GM18870 (cell line): Measurements from ENCODE around the gene RUVBL1.
"Not testable (repeated sequence)": the region's sequence is repeated elsewhere in the genome, so short reads cannot be mapped to it uniquely, and the experiment has no call there.

Experiments used
- ATAC-seq: cut with Tn5 transposase; IDR thresholded peaks from one replicate; pipeline ENCODE4 v1.9.1; 2021; ENCODE audit warnings: moderate library complexity; ENCODE audit not compliant: unreplicated experiment

Gene RUVBL1

DNA sequence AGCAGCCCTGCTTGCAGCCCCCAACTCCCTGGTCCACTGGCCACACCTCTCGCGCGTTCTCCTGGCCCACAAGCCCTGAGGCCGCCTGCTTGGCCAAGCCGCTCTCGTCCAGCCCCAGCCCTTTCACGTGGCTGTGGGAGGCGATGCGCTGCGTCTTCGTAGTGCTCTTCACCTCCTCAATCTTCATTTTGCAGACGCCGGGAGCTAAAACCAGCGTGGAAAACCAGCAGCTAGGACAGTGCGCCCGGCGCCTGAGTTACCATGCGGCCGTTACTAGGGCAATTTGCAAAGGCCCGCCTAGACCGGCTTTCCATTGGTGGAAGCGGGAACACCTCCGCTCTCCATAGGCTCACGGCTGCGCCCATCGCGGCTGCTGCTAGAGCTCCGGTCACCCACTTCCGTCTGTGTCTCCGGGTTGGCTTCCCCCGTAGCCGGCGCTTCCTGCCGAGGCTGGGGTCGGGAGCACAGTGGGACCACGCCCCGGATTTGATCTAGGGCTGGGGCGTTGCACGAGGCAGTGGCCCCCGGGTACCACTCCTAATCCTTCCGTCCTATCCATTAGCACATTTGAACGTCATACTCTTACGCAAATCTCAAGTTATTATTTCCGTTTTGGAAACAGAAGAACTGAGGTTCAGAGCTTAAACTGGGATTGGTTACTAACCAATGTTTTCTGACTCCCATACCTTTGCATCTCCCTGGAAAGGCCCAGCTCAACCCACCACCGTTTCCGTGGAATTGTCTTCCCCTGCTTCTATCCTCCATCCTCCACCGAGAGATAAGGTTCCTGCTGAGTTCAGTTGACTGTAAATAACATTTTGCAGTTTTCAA lies at the start of gene RUVBL1:
RUVBL1 (minus strand) TSS at position 275 of the 831 bp plus-strand sequence; CDS start at position 187, 88 bp downstream.
- peak; percentile 96 for ATAC-seq

DNA sequence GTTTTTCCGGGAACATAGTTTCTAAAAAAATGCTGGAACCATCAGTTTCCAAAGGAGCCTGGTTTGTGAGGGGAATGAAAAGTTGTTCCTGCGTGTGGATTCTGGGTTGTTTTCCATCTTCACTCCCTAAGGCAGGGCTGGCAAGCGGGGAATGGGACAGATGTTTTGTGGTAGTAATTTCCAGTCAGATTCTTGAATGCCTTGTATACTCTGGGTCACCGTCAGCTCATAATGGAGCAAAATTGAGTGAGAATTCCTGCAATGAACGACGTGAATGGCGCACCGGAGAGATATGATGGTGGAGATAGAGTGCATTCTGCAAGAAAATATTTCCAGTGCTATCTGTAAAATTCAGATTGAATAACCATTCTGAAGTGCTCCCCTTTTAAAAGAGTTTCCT lies 49.6 kb upstream of the RUVBL1 start:
- no peak for ATAC-seq

GRCh38 chr3:128170866-128171516 lies 47.4 kb upstream of the RUVBL1 start:
- no peak for ATAC-seq

- ATAC-seq: no peak
Observed at GRCh38 chr3:128168836-128169235, 45.2 kb upstream of the RUVBL1 start.

GRCh38 chr3:128167973-128168674 lies 44.5 kb upstream of the RUVBL1 start:
- no peak for ATAC-seq

GRCh38 chr3:128167646-128167972 lies 44.0 kb upstream of the RUVBL1 start:
- no peak for ATAC-seq

DNA sequence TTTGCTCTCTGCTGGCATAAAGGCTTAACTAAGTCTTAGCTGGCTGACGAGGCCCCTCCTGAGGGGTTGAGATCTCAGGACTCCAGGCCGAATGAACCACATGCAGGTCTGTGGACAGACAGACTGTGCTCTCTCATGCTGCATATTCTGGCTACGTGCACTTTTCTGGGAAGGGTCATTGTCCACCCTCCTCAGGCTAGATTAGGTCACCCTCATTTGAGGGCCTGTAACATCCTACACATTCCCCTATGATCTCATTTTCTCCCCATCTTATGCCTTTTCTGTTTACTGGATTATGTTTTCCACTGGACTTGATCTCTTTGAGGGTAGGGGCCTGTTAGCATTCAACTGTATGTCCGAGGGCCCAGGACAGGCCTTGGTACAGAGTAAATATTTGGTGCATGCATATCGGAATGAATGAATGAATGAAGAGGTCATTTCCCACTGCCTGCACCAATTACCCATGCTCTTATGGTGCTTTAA lies 43.4 kb upstream of the RUVBL1 start:
- ATAC-seq: no peak

DNA sequence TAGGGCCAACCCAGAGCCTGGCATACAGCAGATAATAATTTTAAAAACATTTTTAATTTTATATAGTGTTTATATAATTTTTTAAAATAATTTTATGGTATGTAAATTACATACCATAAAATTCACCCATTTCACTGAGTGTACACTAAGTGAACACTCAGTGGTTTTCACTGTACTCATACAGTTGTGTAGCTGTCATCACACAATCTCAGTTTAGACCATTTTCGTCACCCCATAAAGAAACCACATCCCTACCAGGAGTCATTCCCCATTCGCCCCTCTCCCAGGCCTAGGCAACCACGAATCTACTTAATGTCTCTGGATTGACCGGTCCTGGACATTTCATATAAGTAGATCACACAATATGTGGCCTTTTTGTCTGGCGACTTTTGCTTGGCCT lies 39.8 kb upstream of the RUVBL1 start:
- ATAC-seq: no peak

GRCh38 chr3:128160661-128161060 lies 37.0 kb upstream of the RUVBL1 start:
- ATAC-seq: no peak

- no peak for ATAC-seq
Observed at GRCh38 chr3:128155616-128156360, 32.2 kb upstream of the RUVBL1 start.

DNA sequence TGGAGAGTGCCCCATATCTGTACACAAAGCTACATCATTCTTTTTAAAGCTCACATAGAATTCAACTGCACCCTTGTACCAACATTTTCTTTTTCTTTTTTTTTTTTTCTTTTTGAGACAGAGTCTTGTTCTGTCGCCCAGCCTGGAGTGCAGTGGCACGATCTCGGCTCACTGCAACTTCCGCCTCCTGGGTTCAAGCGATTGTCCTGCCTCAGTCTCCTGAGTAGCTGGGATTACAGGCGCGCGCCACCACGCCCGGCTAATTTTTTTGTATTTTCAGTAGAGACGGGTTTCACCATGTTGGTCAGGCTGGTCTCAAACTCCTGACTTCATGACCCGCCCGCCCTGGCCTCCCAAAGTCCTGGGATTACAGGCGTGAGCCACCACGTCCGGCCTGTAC lies 30.7 kb upstream of the RUVBL1 start:
- not testable (repeated sequence) for ATAC-seq

GRCh38 chr3:128153156-128154041 lies 29.8 kb upstream of the RUVBL1 start, which contains the start of gene EEFSEC:
EEFSEC (plus strand) TSS chr3:128153481; CDS start chr3:128153508, 27 bp downstream.
- peak; percentile 64 for ATAC-seq

GRCh38 chr3:128152419-128153155 lies 29.0 kb upstream of the RUVBL1 start:
- ATAC-seq: peak; percentile 33

- no peak for ATAC-seq
Observed at GRCh38 chr3:128151758-128152274, 28.2 kb upstream of the RUVBL1 start.

DNA sequence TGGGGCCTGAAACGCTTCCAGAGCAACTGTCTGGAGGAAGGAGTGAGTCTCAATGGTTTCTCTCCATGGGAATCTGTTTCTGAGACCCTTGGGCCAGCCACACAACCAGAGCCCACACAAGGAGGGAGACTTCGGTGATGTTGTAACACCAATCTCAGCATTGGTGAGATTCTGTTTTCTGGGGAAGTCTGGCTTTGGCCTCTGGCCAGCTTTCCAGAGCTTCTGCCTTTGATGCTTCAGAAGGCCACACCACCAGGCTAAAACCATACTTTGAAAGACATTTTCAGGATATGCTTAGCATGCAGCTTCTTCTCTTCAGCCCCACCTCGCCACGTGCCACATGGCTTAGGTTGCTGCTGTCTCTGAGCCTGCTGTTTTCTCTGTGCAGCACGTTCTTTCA lies 26.0 kb upstream of the RUVBL1 start:
- no peak for ATAC-seq

GRCh38 chr3:128146201-128146600 lies 22.6 kb upstream of the RUVBL1 start:
- no peak for ATAC-seq

GRCh38 chr3:128145279-128145678 lies 21.7 kb upstream of the RUVBL1 start:
- ATAC-seq: no peak

- ATAC-seq: no peak
Observed at GRCh38 chr3:128144512-128145187, 21.0 kb upstream of the RUVBL1 start.
